ENCODE measurements around the gene KLHL9.
A peak's percentile ranks its signal among the peaks of the same experiment; 100 is the strongest.

DNA sequence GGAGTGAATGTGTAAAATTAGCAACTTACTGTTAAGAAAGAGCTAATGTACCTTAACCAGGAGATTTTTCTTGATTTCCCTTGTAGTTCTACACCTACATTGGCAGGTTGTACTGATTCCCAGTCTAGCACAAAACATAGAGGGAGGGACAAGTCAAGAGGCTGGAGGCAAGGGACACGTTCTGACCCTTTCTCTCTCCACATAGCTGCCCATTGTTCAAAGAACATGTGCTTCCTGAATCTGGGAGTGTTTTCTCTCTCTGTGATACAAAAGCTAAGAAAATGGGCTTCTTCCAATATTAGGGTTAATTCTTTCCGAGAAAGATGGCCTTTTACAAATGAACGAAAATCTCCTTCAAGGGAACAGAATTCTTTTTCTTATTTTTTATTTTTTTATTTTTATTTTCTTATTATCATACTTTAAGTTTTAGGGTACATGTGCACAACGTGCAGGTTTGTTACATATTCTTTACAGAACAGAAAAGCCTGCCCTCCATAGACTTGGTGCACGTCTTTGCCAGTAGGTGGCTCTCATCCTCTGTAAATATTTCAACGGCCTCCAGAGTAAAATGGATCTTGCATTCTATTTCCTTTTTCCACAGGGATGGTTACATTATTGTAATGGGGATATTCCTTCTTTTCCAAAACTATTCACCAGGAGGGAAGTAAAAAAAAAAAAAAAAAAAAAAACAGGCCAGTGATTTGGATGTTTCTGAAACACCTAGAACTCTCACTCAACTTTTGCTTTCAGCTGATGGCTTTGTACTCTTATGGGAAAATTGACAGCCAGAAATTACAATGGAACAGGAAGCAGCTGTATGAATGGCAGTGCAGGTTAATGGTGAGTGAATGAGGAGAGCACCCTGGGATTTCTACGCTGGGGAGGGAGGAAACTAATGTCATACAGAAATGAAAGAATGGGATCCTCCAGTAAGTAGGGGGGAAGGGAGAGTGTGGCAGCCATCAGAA lies 17.0 kb downstream of the KLHL9 start:
- TF ChIP-seq, protein P1, sequence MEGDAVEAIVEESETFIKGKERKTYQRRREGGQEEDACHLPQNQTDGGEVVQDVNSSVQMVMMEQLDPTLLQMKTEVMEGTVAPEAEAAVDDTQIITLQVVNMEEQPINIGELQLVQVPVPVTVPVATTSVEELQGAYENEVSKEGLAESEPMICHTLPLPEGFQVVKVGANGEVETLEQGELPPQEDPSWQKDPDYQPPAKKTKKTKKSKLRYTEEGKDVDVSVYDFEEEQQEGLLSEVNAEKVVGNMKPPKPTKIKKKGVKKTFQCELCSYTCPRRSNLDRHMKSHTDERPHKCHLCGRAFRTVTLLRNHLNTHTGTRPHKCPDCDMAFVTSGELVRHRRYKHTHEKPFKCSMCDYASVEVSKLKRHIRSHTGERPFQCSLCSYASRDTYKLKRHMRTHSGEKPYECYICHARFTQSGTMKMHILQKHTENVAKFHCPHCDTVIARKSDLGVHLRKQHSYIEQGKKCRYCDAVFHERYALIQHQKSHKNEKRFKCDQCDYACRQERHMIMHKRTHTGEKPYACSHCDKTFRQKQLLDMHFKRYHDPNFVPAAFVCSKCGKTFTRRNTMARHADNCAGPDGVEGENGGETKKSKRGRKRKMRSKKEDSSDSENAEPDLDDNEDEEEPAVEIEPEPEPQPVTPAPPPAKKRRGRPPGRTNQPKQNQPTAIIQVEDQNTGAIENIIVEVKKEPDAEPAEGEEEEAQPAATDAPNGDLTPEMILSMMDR (IDR thresholded peaks at IDR 0.05), result peak in 3 of 4 experiments; percentile 36 to 61 (median 59)
- TF ChIP-seq POLR2A (IDR thresholded peaks at IDR 0.05), result no peak
